Measurements from ENCODE around the gene TCF12.
A peak's percentile ranks its signal among the peaks of the same experiment; 100 is the strongest.

TCF12 gene

DNA sequence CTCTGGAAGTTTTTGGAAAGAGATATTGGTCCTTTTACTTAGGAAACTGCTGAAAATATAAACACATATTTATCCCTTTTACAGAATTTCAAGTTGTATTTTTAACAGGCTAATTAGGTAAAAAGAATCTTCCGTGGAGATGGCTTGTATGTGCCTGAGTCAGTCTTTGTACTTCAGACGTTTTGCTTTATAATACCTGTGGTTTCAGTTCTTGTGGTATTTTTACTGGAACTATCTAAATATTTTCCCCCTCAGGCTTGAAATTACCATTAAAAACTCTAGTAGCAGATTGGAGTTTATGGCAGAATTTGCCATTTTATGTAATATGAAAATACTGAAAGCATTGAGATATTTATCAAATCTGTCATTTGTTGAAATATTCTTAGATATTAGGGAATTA lies 306.2 kb downstream of the TCF12 start:
- H3K4me3 ChIP-seq (ENCODE audit: low read depth, low read length), result no peak overlapping the region
- in situ Hi-C loops (cut with HindIII; ENCODE audit: low sequenced_read_pairs), result loop anchor here (5.0 kb wide), 1 partner anchor 63 kb away; no protein-coding TSS in a partner anchor

DNA sequence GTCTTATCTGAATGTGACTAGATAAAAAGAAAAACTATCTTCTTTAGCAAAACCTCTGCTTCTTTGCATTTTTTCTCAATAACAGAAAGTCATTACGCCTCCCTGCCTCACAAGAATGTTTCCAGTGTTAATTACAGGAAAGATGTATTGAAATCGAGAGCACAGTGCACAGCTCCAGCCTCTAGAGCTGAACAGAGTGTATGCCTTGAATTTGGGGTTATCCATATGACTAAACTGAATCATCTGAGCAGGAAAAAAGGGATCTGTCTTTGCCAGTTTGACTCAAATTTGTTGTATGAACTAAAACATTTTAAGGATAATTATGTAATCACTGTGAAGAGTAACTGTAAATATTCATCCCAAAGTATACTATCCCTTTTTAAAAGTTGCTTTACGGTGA lies 308.7 kb downstream of the TCF12 start:
- TF ChIP-seq, protein P1, sequence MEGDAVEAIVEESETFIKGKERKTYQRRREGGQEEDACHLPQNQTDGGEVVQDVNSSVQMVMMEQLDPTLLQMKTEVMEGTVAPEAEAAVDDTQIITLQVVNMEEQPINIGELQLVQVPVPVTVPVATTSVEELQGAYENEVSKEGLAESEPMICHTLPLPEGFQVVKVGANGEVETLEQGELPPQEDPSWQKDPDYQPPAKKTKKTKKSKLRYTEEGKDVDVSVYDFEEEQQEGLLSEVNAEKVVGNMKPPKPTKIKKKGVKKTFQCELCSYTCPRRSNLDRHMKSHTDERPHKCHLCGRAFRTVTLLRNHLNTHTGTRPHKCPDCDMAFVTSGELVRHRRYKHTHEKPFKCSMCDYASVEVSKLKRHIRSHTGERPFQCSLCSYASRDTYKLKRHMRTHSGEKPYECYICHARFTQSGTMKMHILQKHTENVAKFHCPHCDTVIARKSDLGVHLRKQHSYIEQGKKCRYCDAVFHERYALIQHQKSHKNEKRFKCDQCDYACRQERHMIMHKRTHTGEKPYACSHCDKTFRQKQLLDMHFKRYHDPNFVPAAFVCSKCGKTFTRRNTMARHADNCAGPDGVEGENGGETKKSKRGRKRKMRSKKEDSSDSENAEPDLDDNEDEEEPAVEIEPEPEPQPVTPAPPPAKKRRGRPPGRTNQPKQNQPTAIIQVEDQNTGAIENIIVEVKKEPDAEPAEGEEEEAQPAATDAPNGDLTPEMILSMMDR (IDR thresholded peaks at IDR 0.05; ENCODE audit: low read depth, low read length, missing control alignments), result no peak
- in situ Hi-C loops (cut with HindIII; ENCODE audit: low sequenced_read_pairs), result no loop called here
- no peak overlapping the region for H3K4me3 ChIP-seq (ENCODE audit: low read depth, low read length)
- DNase-seq (ENCODE audit: low read depth), result no peak

More for the DNA sequence above, 306.2 kb downstream of the TCF12 start:
- DNase-seq (ENCODE audit: low read depth), result peak; percentile 70
- TF ChIP-seq, protein P1 (IDR thresholded peaks at IDR 0.05; ENCODE audit: low read depth, low read length, missing control alignments), result no peak

DNA sequence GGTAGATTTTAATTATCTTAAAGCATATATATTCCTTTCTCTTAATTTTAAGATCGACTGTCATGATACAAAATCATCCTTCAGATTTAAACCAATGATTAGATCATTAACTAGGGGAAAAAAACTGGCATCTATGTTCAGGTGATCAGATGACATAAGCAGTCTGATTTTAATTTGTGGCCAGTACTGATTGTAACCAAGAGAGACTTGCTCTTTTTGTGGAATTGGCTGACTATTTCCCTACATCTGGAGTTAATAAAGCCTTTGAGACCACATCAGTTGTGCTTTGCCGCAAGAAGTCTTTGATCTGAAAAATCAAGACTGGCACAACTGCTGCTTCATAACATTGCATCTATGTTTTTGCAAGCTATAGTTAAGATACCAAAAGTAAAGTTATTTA lies 309.5 kb downstream of the TCF12 start:
- no peak overlapping the region for H3K4me3 ChIP-seq (ENCODE audit: low read depth, low read length)
- in situ Hi-C loops (cut with HindIII; ENCODE audit: low sequenced_read_pairs), result no loop called here
- peak; percentile 94 for DNase-seq (ENCODE audit: low read depth)
- TF ChIP-seq, protein P1 (IDR thresholded peaks at IDR 0.05; ENCODE audit: low read depth, low read length, missing control alignments), result no peak

DNA sequence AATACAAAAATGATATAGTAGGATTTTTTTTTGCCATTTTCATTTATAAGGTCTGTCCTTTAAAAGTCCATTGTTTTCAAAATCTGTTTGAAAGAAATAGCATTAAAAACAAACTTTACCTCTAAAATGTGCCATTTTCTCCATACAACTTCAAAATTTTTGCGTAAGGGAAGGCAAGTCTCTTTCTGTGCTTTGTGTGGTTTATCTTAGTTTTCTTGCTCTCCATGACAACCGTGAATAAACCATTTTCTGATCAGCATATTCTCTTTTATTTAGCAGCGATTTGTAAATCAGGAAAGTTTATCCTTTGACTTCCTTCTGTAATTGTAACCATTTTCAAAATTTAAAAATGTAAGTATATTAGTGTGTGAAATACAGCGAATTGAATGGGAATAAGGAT lies 310.0 kb downstream of the TCF12 start:
- TF ChIP-seq, protein P1 (IDR thresholded peaks at IDR 0.05; ENCODE audit: low read depth, low read length, missing control alignments), result no peak
- in situ Hi-C loops (cut with HindIII; ENCODE audit: low sequenced_read_pairs), result no loop called here
- H3K4me3 ChIP-seq (ENCODE audit: low read depth, low read length), result peak overlapping the region; percentile 7
- DNase-seq (ENCODE audit: low read depth), result no peak

DNA sequence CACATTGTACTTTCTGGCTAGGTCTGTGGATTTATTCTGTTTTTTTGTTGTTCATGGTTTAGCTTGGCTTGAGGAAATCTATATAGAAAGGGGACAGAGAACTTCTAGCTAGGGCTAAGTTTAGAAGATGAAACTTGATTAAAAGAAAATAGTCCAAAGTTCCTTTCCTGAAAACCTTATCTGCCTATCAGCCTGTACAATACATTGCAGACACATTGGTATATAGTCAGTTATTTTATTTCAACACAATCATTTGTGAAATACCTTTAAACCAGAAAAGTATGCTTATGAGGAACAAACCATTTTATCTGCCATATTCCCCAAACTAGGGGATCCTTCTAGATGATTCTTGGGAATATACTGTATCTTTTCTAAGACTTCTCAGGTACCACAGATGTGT lies 310.6 kb downstream of the TCF12 start:
- TF ChIP-seq, protein P1 (IDR thresholded peaks at IDR 0.05; ENCODE audit: low read depth, low read length, missing control alignments), result no peak
- in situ Hi-C loops (cut with HindIII; ENCODE audit: low sequenced_read_pairs), result no loop called here
- DNase-seq (ENCODE audit: low read depth), result no peak
- no peak overlapping the region for H3K4me3 ChIP-seq (ENCODE audit: low read depth, low read length)

DNA sequence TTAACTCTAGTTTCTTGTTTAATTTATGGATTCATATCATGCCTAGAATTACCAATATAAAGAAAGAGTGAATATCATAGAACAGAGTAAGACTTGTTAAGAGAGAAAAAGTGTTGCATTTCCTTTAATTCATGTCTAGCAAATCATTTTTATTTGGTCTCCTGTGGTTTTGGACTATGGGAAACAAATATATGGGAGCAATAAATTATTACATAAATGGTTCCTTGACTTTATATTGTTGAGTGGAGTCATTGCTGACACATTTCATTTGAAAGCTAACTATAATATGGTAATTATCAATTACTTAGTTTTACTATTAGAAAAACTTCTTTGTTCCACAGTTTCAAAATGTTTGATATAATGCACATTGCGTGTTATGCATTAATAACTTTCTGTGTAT lies 313.1 kb downstream of the TCF12 start:
- TF ChIP-seq, protein P1 (IDR thresholded peaks at IDR 0.05; ENCODE audit: low read depth, low read length, missing control alignments), result no peak
- no peak for DNase-seq (ENCODE audit: low read depth)
- no peak overlapping the region for H3K4me3 ChIP-seq (ENCODE audit: low read depth, low read length)
- in situ Hi-C loops (cut with HindIII; ENCODE audit: low sequenced_read_pairs), result no loop called here

DNA sequence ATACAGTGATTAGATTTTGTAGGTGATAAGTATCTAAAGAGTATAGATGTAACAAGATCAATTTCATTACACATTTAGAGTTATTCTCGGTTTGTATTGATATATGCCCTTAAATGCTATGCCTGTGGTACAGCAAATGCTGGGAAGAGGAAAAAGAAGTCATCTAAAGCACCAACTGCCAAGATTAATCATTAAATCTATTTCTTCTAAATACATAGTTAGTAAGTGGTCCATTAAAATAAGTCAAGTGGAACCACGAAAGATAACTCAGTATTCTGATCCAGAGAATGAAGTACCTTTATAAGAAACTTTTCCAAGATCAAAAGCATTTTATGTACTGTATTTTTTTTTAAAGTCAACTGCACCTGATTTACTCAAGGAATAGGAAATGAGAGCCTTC lies 315.7 kb downstream of the TCF12 start:
- in situ Hi-C loops (cut with HindIII; ENCODE audit: low sequenced_read_pairs), result no loop called here
- TF ChIP-seq, protein P1 (IDR thresholded peaks at IDR 0.05; ENCODE audit: low read depth, low read length, missing control alignments), result no peak
- DNase-seq (ENCODE audit: low read depth), result no peak
- H3K4me3 ChIP-seq (ENCODE audit: low read depth, low read length), result no peak overlapping the region

Data from astrocyte of the cerebellum (primary cell).